ENCODE measurements around the gene RSRC1. TPM values are rescaled to one million over a fixed set of nuclear protein-coding genes. Genes with fewer than 3 reads are reported as not detected.
A peak's percentile ranks its signal among the peaks of the same experiment; 100 is the strongest.

The RSRC1 gene
- total and polyA plus RNA-seq, 2 of the 13 experiments (the other 11 are each of a cell fraction or from before 2014, with no cell fraction given): 4.9 to 63.0 TPM

DNA sequence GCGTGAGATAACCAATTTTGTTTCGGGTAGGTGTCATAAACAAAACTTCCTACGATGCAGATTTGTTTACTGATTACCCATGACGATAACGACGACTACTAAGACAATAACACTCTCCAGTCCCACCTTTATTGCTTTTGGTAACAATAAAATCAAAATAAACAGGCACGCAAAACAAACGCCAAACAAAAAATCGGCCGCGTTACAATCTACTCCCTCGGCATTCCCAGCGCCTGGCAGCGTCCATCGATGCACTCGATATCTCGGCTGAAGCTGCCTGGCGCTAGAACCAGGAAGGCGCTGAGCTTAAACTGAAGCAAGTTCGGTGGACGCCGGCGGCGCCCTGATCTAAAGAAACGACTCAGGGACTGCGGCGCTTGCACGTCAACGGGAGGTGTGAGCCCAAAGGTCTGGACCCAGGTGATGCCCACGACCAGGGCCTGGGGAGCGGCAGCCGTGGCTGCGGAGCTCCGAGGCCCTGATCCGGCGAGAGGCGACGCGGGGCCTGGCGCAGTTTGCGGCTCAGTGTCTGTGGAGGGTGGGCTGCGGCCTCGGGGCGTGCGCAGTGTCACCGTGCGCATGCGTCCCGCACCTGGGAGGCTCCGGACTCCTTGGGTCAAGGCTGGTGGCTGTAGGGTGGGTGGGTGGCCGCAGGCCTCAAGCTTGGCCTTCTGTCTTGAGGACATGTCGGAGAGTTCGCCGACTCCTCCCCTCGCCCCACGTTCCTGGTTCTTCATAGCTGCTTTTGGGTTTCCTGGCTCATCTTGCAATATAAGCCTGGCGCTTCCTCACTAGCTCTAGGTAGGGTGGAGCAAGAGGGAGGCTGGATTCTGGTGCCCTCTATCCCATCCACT lies at the start of gene RSRC1 (continued):
- TF ChIP-seq, protein P1, sequence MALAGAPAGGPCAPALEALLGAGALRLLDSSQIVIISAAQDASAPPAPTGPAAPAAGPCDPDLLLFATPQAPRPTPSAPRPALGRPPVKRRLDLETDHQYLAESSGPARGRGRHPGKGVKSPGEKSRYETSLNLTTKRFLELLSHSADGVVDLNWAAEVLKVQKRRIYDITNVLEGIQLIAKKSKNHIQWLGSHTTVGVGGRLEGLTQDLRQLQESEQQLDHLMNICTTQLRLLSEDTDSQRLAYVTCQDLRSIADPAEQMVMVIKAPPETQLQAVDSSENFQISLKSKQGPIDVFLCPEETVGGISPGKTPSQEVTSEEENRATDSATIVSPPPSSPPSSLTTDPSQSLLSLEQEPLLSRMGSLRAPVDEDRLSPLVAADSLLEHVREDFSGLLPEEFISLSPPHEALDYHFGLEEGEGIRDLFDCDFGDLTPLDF (CRISPR knock-in tag; IDR thresholded peaks at IDR 0.05): 0 out of 2 replicates have a peak, but pooled peaks have one; percentile 56
- TF ChIP-seq TBL1XR1 (IDR thresholded peaks at IDR 0.05; ENCODE audit: borderline replicate concordance, low read length, partially characterized antibody) (peak; percentile 23), TCF7L2 (IDR thresholded peaks at IDR 0.05; ENCODE audit: low read depth, low read length) (no peak), ZFP90 (CRISPR knock-in tag; IDR thresholded peaks at IDR 0.05; ENCODE audit: borderline replicate concordance) (peak; percentile 94), MIXL1 (CRISPR knock-in tag; IDR thresholded peaks at IDR 0.05) (0 out of 2 replicates have a peak, but pooled peaks have one; percentile 83), ZNF484 (CRISPR knock-in tag; IDR thresholded peaks at IDR 0.05; ENCODE audit: borderline replicate concordance, low read depth) (no peak), KLF9 (CRISPR knock-in tag; IDR thresholded peaks at IDR 0.05; ENCODE audit: low read depth) (peak; percentile 56; the same call in 1 of the 2 replicates), MTA1 (CRISPR knock-in tag; IDR thresholded peaks at IDR 0.05; ENCODE audit: borderline replicate concordance) (peak; percentile 72; the same call in 1 of the 2 replicates), ISX (CRISPR knock-in tag; conservative IDR thresholded peaks at IDR 0.05) (no peak), RARA (CRISPR knock-in tag; IDR thresholded peaks at IDR 0.05) (0 out of 2 replicates have a peak, but pooled peaks have one; percentile 15), MED8 (CRISPR knock-in tag; IDR thresholded peaks at IDR 0.05; ENCODE audit: insufficient replicate concordance) (peak; percentile 87)
- TF ChIP-seq, protein P2, sequence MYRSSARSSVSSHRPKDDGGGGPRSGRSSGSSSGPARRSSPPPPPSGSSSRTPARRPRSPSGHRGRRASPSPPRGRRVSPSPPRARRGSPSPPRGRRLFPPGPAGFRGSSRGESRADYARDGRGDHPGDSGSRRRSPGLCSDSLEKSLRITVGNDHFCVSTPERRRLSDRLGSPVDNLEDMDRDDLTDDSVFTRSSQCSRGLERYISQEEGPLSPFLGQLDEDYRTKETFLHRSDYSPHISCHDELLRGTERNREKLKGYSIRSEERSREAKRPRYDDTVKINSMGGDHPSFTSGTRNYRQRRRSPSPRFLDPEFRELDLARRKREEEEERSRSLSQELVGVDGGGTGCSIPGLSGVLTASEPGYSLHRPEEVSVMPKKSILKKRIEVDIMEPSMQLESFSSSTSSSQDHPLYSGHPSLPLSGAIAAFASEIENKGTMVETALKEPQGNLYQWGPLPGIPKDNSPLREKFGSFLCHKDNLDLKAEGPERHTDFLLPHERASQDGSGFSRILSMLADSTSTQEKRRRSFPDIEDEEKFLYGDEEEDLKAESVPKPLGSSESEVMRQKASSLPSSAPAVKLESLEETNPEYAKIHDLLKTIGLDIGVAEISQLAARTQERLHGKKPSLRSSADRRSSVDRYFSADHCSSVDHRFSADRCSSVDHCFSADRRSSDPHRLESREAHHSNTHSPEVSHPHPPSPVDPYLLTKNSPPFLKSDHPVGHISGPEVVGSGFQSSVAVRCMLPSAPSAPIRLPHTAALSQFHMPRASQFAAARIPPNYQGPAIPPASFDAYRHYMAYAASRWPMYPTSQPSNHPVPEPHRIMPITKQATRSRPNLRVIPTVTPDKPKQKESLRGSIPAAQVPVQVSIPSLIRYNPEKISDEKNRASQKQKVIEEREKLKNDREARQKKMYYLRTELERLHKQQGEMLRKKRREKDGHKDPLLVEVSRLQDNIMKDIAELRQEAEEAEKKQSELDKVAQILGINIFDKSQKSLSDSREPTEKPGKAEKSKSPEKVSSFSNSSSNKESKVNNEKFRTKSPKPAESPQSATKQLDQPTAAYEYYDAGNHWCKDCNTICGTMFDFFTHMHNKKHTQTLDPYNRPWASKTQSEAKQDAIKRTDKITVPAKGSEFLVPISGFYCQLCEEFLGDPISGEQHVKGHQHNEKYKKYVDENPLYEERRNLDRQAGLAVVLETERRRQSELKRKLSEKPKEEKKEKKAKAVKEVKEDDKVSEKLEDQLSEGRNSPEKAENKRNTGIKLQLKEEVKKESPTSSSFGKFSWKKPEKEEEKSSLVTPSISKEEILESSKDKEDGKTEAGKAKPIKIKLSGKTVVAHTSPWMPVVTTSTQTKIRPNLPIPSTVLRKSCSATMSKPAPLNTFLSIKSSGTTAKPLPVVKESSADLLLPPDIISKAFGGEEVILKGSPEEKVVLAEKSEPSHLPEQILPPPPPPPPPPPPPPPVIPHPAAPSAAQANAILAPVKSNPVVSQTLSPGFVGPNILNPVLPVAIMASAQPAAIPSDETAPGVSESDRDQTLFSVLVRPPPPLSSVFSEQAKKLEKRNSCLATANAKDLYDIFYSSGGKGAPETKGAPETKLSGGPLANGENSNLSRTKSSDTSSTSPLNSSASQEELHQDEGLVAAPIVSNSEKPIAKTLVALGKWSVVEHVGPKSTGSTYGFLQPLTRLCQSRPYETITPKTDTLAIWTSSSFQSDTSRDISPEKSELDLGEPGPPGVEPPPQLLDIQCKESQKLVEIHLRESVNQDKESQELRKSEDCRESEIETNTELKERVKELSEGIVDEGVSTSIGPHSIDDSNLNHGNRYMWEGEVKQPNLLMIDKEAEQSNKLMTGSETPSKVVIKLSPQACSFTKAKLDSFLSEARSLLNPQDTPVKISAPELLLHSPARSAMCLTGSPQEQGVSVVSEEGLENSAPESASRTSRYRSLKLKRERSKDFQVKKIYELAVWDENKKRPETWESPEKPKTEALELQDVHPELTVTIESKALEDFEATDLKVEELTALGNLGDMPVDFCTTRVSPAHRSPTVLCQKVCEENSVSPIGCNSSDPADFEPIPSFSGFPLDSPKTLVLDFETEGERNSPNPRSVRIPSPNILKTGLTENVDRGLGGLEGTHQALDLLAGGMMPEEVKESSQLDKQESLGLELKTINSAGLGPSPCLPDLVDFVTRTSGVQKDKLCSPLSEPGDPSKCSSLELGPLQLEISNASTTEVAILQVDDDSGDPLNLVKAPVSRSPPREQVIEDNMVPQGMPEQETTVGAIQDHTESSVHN (CRISPR knock-in tag; IDR thresholded peaks at IDR 0.05): peak; percentile 11; the same call in 1 of the 2 replicates
- TF ChIP-seq, protein P3, sequence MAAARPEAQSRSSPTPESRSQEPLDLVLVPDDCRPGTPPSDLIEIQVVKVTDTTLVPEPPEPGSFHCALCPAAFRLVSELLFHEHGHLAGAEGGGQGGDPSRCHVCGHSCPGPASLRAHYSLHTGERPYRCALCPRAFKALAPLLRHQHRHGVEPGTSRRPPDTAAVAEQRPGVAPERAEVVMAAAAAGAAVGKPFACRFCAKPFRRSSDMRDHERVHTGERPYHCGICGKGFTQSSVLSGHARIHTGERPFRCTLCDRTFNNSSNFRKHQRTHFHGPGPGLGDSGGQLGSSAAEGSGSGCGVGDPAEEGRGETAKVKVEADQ (CRISPR knock-in tag; IDR thresholded peaks at IDR 0.05; ENCODE audit: borderline replicate concordance): peak; percentile 87
- TF ChIP-seq, protein P4, sequence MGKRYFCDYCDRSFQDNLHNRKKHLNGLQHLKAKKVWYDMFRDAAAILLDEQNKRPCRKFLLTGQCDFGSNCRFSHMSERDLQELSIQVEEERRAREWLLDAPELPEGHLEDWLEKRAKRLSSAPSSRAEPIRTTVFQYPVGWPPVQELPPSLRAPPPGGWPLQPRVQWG (CRISPR knock-in tag; IDR thresholded peaks at IDR 0.05; ENCODE audit: borderline replicate concordance, low read depth): no peak
- TF ChIP-seq, protein P5, sequence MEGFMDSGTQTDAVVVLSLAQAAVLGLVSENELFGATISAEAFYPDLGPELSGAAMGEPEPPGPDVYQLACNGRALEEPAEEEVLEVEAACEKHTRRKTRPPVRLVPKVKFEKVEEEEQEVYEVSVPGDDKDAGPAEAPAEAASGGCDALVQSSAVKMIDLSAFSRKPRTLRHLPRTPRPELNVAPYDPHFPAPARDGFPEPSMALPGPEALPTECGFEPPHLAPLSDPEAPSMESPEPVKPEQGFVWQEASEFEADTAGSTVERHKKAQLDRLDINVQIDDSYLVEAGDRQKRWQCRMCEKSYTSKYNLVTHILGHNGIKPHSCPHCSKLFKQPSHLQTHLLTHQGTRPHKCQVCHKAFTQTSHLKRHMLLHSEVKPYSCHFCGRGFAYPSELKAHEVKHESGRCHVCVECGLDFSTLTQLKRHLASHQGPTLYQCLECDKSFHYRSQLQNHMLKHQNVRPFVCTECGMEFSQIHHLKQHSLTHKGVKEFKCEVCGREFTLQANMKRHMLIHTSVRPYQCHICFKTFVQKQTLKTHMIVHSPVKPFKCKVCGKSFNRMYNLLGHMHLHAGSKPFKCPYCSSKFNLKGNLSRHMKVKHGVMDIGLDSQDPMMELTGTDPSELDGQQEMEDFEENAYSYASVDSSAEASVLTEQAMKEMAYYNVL (CRISPR knock-in tag; IDR thresholded peaks at IDR 0.05; ENCODE audit: borderline replicate concordance): peak; percentile 72; the same call in 1 of the 2 replicates

All from HepG2 (cell line).